H9 (cell line): ENCODE results near the gene PARD6G. TPM values are rescaled to one million over a fixed set of nuclear protein-coding genes. Genes with fewer than 3 reads are reported as not detected.

Source experiments
- DNase-seq: peaks from one replicate; pipeline ENCODE4 v3.0.0-alpha.2; 2017
- H2AFZ ChIP-seq: one replicate; pipeline ENCODE4 v1.6.1; 2013; ENCODE audit warnings: mild to moderate bottlenecking, low read length, control low read depth, moderate library complexity
- H2AK5ac ChIP-seq: 2 replicates; pipeline ENCODE4 v1.6.1; 2013; ENCODE audit warnings: low read length, control low read depth, mixed read lengths; ENCODE audit not compliant: insufficient read length
- H2BK120ac ChIP-seq: one replicate; pipeline ENCODE4 v1.6.1; 2013; ENCODE audit warnings: low read depth, mild to moderate bottlenecking, low read length, control low read depth, inconsistent platforms; ENCODE audit not compliant: poor library complexity, severe bottlenecking
- H2BK12ac ChIP-seq: 2 replicates; pipeline ENCODE4 v1.6.1; 2013; ENCODE audit warnings: low read length, control low read depth, mixed read lengths, low read depth; ENCODE audit not compliant: insufficient read length
- H2BK15ac ChIP-seq: 2 replicates; pipeline ENCODE4 v1.6.1; 2013; ENCODE audit warnings: low read depth, low read length, control low read depth
- H2BK20ac ChIP-seq: one replicate; pipeline ENCODE4 v1.6.1; 2013; ENCODE audit warnings: low read depth, mild to moderate bottlenecking, low read length, control low read depth, inconsistent platforms; ENCODE audit not compliant: poor library complexity, severe bottlenecking
- H2BK5ac ChIP-seq: 2 replicates; pipeline ENCODE4 v1.6.1; 2013; ENCODE audit warnings: low read length, control low read depth, mixed read lengths; ENCODE audit not compliant: insufficient read length
- H3K14ac ChIP-seq: 2 replicates; pipeline ENCODE4 v1.6.1; 2013; ENCODE audit warnings: low read length, control low read depth; ENCODE audit not compliant: insufficient read depth
- H3K18ac ChIP-seq: 2 replicates; pipeline ENCODE4 v1.6.1; 2013; ENCODE audit warnings: low read depth, mild to moderate bottlenecking, mixed read lengths, low read length, control low read depth; ENCODE audit not compliant: insufficient read length
- H3K23ac ChIP-seq: 2 replicates; pipeline ENCODE4 v1.6.1; 2013; ENCODE audit warnings: low read length, control low read depth, mixed read lengths, low read depth; ENCODE audit not compliant: insufficient read length
- H3K23me2 ChIP-seq: 2 replicates; pipeline ENCODE4 v1.6.1; 2013; ENCODE audit warnings: low read depth, mild to moderate bottlenecking, mixed read lengths, low read length, control low read depth; ENCODE audit not compliant: insufficient read length, poor library complexity, severe bottlenecking
- H3K27ac ChIP-seq: 2 replicates; pipeline ENCODE4 v1.5.1; 2013; ENCODE audit warnings: low read length, control low read depth, mixed read lengths, low read depth; ENCODE audit not compliant: insufficient read length
- H3K27me3 ChIP-seq: 2 replicates; pipeline ENCODE4 v1.6.1; 2013; ENCODE audit warnings: low read length, control low read depth, inconsistent platforms; ENCODE audit not compliant: insufficient read depth
- H3K4ac ChIP-seq: 2 replicates; pipeline ENCODE4 v1.6.1; 2013; ENCODE audit warnings: low read depth, mild to moderate bottlenecking, control low read depth, inconsistent platforms, low read length, moderate library complexity
- H3K4me1 ChIP-seq: 2 replicates; pipeline ENCODE4 v1.6.1; 2013; ENCODE audit warnings: low read length, control low read depth, inconsistent platforms; ENCODE audit not compliant: insufficient read depth
- H3K4me2 ChIP-seq: 2 replicates; pipeline ENCODE4 v1.6.1; 2013; ENCODE audit warnings: low read length, control low read depth, mixed read lengths; ENCODE audit not compliant: insufficient read length, insufficient read depth
- H3K56ac ChIP-seq: 2 replicates; pipeline ENCODE4 v1.6.1; 2013; ENCODE audit warnings: low read depth, mild to moderate bottlenecking, mixed read lengths, low read length, control low read depth; ENCODE audit not compliant: insufficient read length
- H3K79me1 ChIP-seq: 2 replicates; pipeline ENCODE4 v1.6.1; 2013; ENCODE audit warnings: low read depth, mild to moderate bottlenecking, moderate library complexity, low read length, control low read depth, inconsistent platforms; ENCODE audit not compliant: insufficient read depth, poor library complexity, severe bottlenecking
- H3K79me2 ChIP-seq: 2 replicates; pipeline ENCODE4 v1.6.1; 2013; ENCODE audit warnings: low read length, control low read depth, inconsistent platforms; ENCODE audit not compliant: insufficient read depth
- H3K9ac ChIP-seq: 2 replicates; pipeline ENCODE4 v1.6.1; 2013; ENCODE audit warnings: low read length, control low read depth, mixed read lengths; ENCODE audit not compliant: insufficient read length; ENCODE audit errors: extremely low read depth
- H3K9me3 ChIP-seq: one replicate; pipeline ENCODE4 v1.6.1; 2013; ENCODE audit warnings: low read depth, low read length, inconsistent platforms; ENCODE audit not compliant: control insufficient read depth
- H3T11ph ChIP-seq: one replicate; pipeline ENCODE4 v1.6.1; 2013; ENCODE audit warnings: mild to moderate bottlenecking, low read length, control low read depth, inconsistent platforms
- H4K20me1 ChIP-seq: one replicate; pipeline ENCODE4 v1.6.1; 2013; ENCODE audit not compliant: control insufficient read depth, insufficient read length, insufficient read depth
- H4K5ac ChIP-seq: 2 replicates; pipeline ENCODE4 v1.6.1; 2013; ENCODE audit warnings: low read depth, mild to moderate bottlenecking, mixed read lengths, low read length, control low read depth; ENCODE audit not compliant: insufficient read length
- H4K8ac ChIP-seq: replicated peaks from 2 replicates; pipeline ENCODE4 v1.6.1; 2013; ENCODE audit warnings: low read length, control low read depth, mixed read lengths, low read depth; ENCODE audit not compliant: insufficient read length
- H4K91ac ChIP-seq: 2 replicates; pipeline ENCODE4 v1.6.1; 2013; ENCODE audit warnings: low read depth, mild to moderate bottlenecking, moderate library complexity, mixed read lengths, low read length, control low read depth; ENCODE audit not compliant: insufficient read length
- H3K27ac Mint-ChIP-seq, 3 experiments: 2 replicates in 2 of 3; 3 replicates in 1 of 3; pipeline ENCODE4 v1.8.0; 2020 to 2021; ENCODE audit warnings: mixed read lengths in 3 of 3, mild to moderate bottlenecking in 1 of 3, moderate library complexity in 1 of 3
- H3K27me3 Mint-ChIP-seq: 2 replicates; pipeline ENCODE4 v1.8.0; 2021; ENCODE audit warnings: low read depth, mild to moderate bottlenecking, moderate library complexity, mixed read lengths
- H3K36me3 Mint-ChIP-seq, 3 experiments: 2 replicates in 2 of 3; 3 replicates in 1 of 3; pipeline ENCODE4 v1.8.0; 2020 to 2021; ENCODE audit warnings: low read depth in 3 of 3, mixed read lengths in 3 of 3; ENCODE audit not compliant: insufficient read depth in 1 of 3
- H3K4me1 Mint-ChIP-seq, 2 experiments: 2 replicates each; pipeline ENCODE4 v1.8.0; 2020; ENCODE audit warnings: mixed read lengths in 2 of 2
- H3K4me3 Mint-ChIP-seq, 2 experiments: 2 replicates in 1 of 2; 3 replicates in 1 of 2; pipeline ENCODE4 v1.8.0; 2020 to 2021; ENCODE audit warnings: mild to moderate bottlenecking in 2 of 2, mixed read lengths in 2 of 2, moderate library complexity in 1 of 2
- H3K9me3 Mint-ChIP-seq, 2 experiments: 2 replicates in 1 of 2; 3 replicates in 1 of 2; pipeline ENCODE4 v1.8.0; 2020; ENCODE audit warnings: mild to moderate bottlenecking in 2 of 2, mixed read lengths in 2 of 2, moderate library complexity in 1 of 2
- WGBS: extraction: QIAGEN DNeasy Blood & Tissue Kit; methylation state at CpG from one replicate; pipeline ENCODE4 v1.1.7; 2013; ENCODE audit warnings: missing lambda C conversion rate, low lambda C conversion rate, mixed read lengths; ENCODE audit not compliant: insufficient read length; ENCODE audit errors: extremely low coverage; 5-methylcytosine and 5-hydroxymethylcytosine counted together
- total RNA-seq: library from RNA; stranded (reverse); gene quantifications from 2 replicates; pipeline ENCODE4 v1.2.1, GENCODE V29; 2021
- TF ChIP-seq, protein P1 (sequence below): fragments of 200-600 bp; sonication (generic); conservative IDR thresholded peaks from 3 replicates; pipeline ENCODE4 v1.8.0; 2021; ENCODE audit warnings: antibody characterized with exemption, mild to moderate bottlenecking

PARD6G gene
- total RNA-seq, 1 experiment from 2014 or later = 11.2 TPM

DNA sequence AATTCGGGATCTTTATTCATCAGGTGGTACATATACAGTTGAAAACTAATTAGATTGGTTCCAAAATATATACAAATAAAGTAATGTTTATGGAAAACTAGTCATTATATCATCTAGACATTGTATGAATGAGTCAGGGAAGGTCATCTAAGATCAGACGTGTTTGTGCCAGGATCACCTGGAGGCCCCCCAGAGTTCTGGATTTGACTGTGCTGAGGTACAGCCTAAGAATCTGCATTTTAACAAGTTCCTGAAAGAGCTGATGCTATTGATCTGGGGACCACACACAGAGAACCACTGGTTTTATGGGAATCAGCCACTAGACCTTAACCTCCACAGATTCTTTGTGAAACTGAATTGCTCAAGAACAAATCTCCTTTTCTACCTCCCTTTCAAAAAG is 43.2 kb downstream of the PARD6G start:
- no CpG with 5 or more reads among the region's 2 CpGs for WGBS
- Histone ChIP-seq H3K18ac (no peak overlapping the region), H4K5ac (no peak overlapping the region), H2AK5ac (no peak overlapping the region), H2AFZ (no peak overlapping the region), H3K27ac (no peak overlapping the region), H4K8ac (no peak overlapping the region), H2BK20ac (no peak overlapping the region), H4K91ac (no peak overlapping the region), H3K56ac (no peak overlapping the region), H3K79me1 (no peaks in the 10 kb centered on the region), H3T11ph (no peak overlapping the region), H3K4me2 (no peak overlapping the region), H4K20me1 (no peaks in the 10 kb centered on the region), H2BK15ac (no peak overlapping the region), H3K9me3 (no peaks in the 10 kb centered on the region), H2BK12ac (no peak overlapping the region), H3K4ac (no peak overlapping the region), H3K79me2 (no peaks in the 10 kb centered on the region), H2BK120ac (no peak overlapping the region), H3K27me3 (no peaks in the 10 kb centered on the region), H3K23ac (no peak overlapping the region), H2BK5ac (no peak overlapping the region), H3K4me1 (no peaks in the 10 kb centered on the region; the same call in 1 of the 2 replicates), H3K23me2 (no peaks in the 10 kb centered on the region), H3K14ac (no peak overlapping the region), H3K9ac (no peak overlapping the region)
- no peak overlapping the region for H3K4me3 Mint-ChIP-seq
- H3K27ac Mint-ChIP-seq = 0 out of 7 replicates have a peak overlapping the region, but pooled peaks of 1 of the 3 experiments have one; percentile 27
- peaks cover 31 to 37% of the 10 kb centered on the region in 2 experiments for H3K4me1 Mint-ChIP-seq
- H3K36me3 Mint-ChIP-seq = no peaks in the 10 kb centered on the region
- no peaks in the 10 kb centered on the region; the same call in 1 of the 2 replicates for H3K27me3 Mint-ChIP-seq
- TF ChIP-seq, protein P1, sequence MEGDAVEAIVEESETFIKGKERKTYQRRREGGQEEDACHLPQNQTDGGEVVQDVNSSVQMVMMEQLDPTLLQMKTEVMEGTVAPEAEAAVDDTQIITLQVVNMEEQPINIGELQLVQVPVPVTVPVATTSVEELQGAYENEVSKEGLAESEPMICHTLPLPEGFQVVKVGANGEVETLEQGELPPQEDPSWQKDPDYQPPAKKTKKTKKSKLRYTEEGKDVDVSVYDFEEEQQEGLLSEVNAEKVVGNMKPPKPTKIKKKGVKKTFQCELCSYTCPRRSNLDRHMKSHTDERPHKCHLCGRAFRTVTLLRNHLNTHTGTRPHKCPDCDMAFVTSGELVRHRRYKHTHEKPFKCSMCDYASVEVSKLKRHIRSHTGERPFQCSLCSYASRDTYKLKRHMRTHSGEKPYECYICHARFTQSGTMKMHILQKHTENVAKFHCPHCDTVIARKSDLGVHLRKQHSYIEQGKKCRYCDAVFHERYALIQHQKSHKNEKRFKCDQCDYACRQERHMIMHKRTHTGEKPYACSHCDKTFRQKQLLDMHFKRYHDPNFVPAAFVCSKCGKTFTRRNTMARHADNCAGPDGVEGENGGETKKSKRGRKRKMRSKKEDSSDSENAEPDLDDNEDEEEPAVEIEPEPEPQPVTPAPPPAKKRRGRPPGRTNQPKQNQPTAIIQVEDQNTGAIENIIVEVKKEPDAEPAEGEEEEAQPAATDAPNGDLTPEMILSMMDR = no peak
- H3K9me3 Mint-ChIP-seq = no peaks in the 10 kb centered on the region; a peak in 1 of 5 replicates
- no peak for DNase-seq
